HEK293 (cell line): Measurements from ENCODE around the gene PDK1.

Source experiments
- CTCF ChIA-PET: fragments of 350-600 bp; formaldehyde crosslinking; extraction: SDS; loops from one replicate; lab custom pipeline; 2021; ENCODE audit warnings: antibody characterized with exemption; lab: Yijun Ruan, JAX
- POLR2A ChIA-PET: fragments of 300-600 bp; formaldehyde crosslinking; extraction: SDS; loops from one replicate; lab custom pipeline; 2020; ENCODE audit warnings: antibody characterized with exemption, inconsistent platforms; lab: Yijun Ruan, JAX
- H3K27ac ChIP-seq: fragments of 200-500 bp; sonication (Bioruptor generic); 2 replicates; pipeline ENCODE4 v1.5.1; 2014; ENCODE audit warnings: low read depth, low read length, control low read depth, inconsistent platforms; ENCODE audit errors: extremely low read depth
- H3K36me3 ChIP-seq, 2 experiments: fragments of 200-500 bp in 1 of 2; sonication (Bioruptor generic) in 1 of 2; 1 replicate in 1 of 2; 2 replicates in 1 of 2; pipeline ENCODE4 v1.5.1; 2014 to 2017; ENCODE audit warnings: inconsistent platforms in 2 of 2, low read length in 2 of 2; ENCODE audit not compliant: control insufficient read depth in 2 of 2, insufficient read depth in 1 of 2
- H3K4me1 ChIP-seq: fragments of 200-500 bp; sonication (Bioruptor generic); 2 replicates; pipeline ENCODE4 v1.5.1; 2014; ENCODE audit warnings: mild to moderate bottlenecking, low read length, inconsistent platforms; ENCODE audit not compliant: control insufficient read depth, insufficient read depth
- H3K4me3 ChIP-seq: 2 replicates; pipeline ENCODE4 v1.5.1; 2011; ENCODE audit warnings: low read depth, mild to moderate bottlenecking, control low read depth, low read length, moderate library complexity
- H3K9me3 ChIP-seq: fragments of 200-500 bp; sonication (Bioruptor generic); 2 replicates; pipeline ENCODE4 v1.5.1; 2014; ENCODE audit warnings: low read depth, low read length, inconsistent platforms; ENCODE audit not compliant: control insufficient read depth, insufficient read depth
- BCL11B ChIP-seq: fragments of 450-650 bp; formaldehyde crosslinking; IDR thresholded peaks from 2 replicates; pipeline ENCODE4 v1.5.1; 2016; ENCODE audit warnings: low read depth, missing biosample characterization, missing genetic modification characterization
- GLI4 ChIP-seq: fragments of 450-650 bp; formaldehyde crosslinking; IDR thresholded peaks from 2 replicates; pipeline ENCODE4 v1.5.1; 2016; ENCODE audit warnings: missing biosample characterization, missing genetic modification characterization
- MEIS1 ChIP-seq: sonication (generic); formaldehyde crosslinking; IDR thresholded peaks from 2 replicates; pipeline ENCODE4 v1.8.1; 2022; ENCODE audit warnings: missing genetic modification reagents, mild to moderate bottlenecking, borderline replicate concordance
- SETDB1 ChIP-seq: IDR thresholded peaks from one replicate; pipeline ENCODE4 v1.6.1; 2017; ENCODE audit warnings: mild to moderate bottlenecking, low read length, moderate library complexity, mixed read lengths; ENCODE audit not compliant: insufficient read length
- SP7 ChIP-seq: fragments of 450-650 bp; formaldehyde crosslinking; IDR thresholded peaks from 2 replicates; pipeline ENCODE4 v1.5.1; 2016; ENCODE audit warnings: missing biosample characterization, missing genetic modification characterization
- ZBTB21 ChIP-seq: fragments of 450-650 bp; formaldehyde crosslinking; IDR thresholded peaks from 2 replicates; pipeline ENCODE4 v1.5.1; 2017; ENCODE audit warnings: missing biosample characterization, missing genetic modification characterization
- ZNF16 ChIP-seq: fragments of 450-650 bp; formaldehyde crosslinking; IDR thresholded peaks from 2 replicates; pipeline ENCODE4 v1.5.1; 2016; ENCODE audit warnings: low read depth, missing biosample characterization, missing genetic modification characterization
- ZNF184 ChIP-seq: fragments of 450-650 bp; IDR thresholded peaks from 2 replicates; pipeline ENCODE4 v1.5.1; 2018; ENCODE audit warnings: missing biosample characterization, mild to moderate bottlenecking, missing genetic modification characterization
- ZNF19 ChIP-seq: fragments of 450-650 bp; formaldehyde crosslinking; IDR thresholded peaks from 2 replicates; pipeline ENCODE4; 2016; ENCODE audit warnings: missing biosample characterization, missing genetic modification characterization, low read depth
- ZNF280D ChIP-seq: fragments of 450-650 bp; formaldehyde crosslinking; IDR thresholded peaks from 2 replicates; pipeline ENCODE4 v1.5.1; 2016; ENCODE audit warnings: missing biosample characterization, missing genetic modification characterization
- ZNF292 ChIP-seq: fragments of 450-650 bp; formaldehyde crosslinking; IDR thresholded peaks from 2 replicates; pipeline ENCODE4 v1.5.1; 2016; ENCODE audit warnings: low read depth, missing biosample characterization, missing genetic modification characterization, borderline replicate concordance
- ZNF335 ChIP-seq: fragments of 450-650 bp; formaldehyde crosslinking; conservative IDR thresholded peaks from 2 replicates; pipeline ENCODE4 v1.5.1; 2016; ENCODE audit warnings: missing biosample characterization, missing genetic modification characterization
- ZNF350 ChIP-seq: fragments of 450-650 bp; formaldehyde crosslinking; IDR thresholded peaks from 2 replicates; pipeline ENCODE4 v1.5.0; 2017; ENCODE audit warnings: missing biosample characterization, mild to moderate bottlenecking, missing genetic modification characterization
- ZNF629 ChIP-seq: fragments of 450-650 bp; formaldehyde crosslinking; IDR thresholded peaks from 2 replicates; pipeline ENCODE4 v1.5.1; 2017; ENCODE audit warnings: missing biosample characterization, missing genetic modification characterization
- TF ChIP-seq, protein P1 (sequence below): fragments of 450-650 bp; formaldehyde crosslinking; IDR thresholded peaks from 2 replicates; pipeline ENCODE4 v1.5.1; 2016; ENCODE audit warnings: missing biosample characterization, missing genetic modification characterization
- TF ChIP-seq, protein P2 (sequence below): fragments of 450-650 bp; formaldehyde crosslinking; IDR thresholded peaks from 2 replicates; pipeline ENCODE4 v1.5.1; 2016; ENCODE audit warnings: missing biosample characterization, missing genetic modification characterization

The PDK1 gene

DNA sequence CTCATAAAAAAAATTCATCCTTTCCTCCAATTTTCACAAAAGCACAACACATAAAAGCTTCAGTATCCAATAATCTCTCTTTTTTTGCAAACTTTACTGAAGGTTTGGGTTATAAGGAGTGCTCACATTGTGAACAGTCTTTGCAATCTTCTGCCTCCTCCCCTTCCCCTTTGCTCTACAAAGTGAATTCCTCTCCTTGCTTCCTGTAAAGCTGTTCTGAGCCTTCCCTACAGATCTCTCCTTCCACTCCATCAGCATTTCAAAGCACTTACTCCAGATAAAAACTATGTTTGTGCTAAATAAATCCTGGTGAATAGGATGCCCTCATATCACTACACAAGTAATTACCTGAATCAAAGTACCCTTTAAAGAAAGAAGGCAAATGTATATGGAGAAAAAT, 4.6 kb upstream of the PDK1 start (continued):
- TF ChIP-seq, protein P1, sequence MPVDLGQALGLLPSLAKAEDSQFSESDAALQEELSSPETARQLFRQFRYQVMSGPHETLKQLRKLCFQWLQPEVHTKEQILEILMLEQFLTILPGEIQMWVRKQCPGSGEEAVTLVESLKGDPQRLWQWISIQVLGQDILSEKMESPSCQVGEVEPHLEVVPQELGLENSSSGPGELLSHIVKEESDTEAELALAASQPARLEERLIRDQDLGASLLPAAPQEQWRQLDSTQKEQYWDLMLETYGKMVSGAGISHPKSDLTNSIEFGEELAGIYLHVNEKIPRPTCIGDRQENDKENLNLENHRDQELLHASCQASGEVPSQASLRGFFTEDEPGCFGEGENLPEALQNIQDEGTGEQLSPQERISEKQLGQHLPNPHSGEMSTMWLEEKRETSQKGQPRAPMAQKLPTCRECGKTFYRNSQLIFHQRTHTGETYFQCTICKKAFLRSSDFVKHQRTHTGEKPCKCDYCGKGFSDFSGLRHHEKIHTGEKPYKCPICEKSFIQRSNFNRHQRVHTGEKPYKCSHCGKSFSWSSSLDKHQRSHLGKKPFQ (tag by site-specific recombination) = no peak
- TF ChIP-seq GLI4 (tag by site-specific recombination) = no peak
- no peak for TF ChIP-seq ZNF184 (tag by site-specific recombination)
- TF ChIP-seq ZNF335 (tag by site-specific recombination) = no peak
- TF ChIP-seq ZNF16 (tag by site-specific recombination) = no peak
- no peak for TF ChIP-seq ZNF280D (tag by site-specific recombination)
- TF ChIP-seq ZNF350 (tag by site-specific recombination) = no peak
- no peak for TF ChIP-seq ZNF292 (tag by site-specific recombination)
- TF ChIP-seq BCL11B (tag by site-specific recombination) = no peak
- TF ChIP-seq, all 188 proteins: peak for 0

GRCh38 chr2:172552547-172553291, 3.2 kb upstream of the PDK1 start:
- Histone ChIP-seq H3K9me3 (no peaks in the 10 kb centered on the region), H3K4me1 (no peaks in the 10 kb centered on the region), H3K27ac (no peak overlapping the region), H3K36me3 (no peaks in the 10 kb centered on the region), H3K4me3 (no peak overlapping the region)
- ChIA-PET POLR2A (interaction anchor here (0.6 kb wide), 1 partner anchor 149 kb away, joined by 3 read pairs; no protein-coding TSS in a partner anchor), CTCF (interaction anchor here (0.6 to 0.8 kb wide), 3 partner anchors 62 to 346 kb away, joined by 3 to 4 read pairs (median 3); no protein-coding TSS in a partner anchor)
- TF ChIP-seq, protein P2, sequence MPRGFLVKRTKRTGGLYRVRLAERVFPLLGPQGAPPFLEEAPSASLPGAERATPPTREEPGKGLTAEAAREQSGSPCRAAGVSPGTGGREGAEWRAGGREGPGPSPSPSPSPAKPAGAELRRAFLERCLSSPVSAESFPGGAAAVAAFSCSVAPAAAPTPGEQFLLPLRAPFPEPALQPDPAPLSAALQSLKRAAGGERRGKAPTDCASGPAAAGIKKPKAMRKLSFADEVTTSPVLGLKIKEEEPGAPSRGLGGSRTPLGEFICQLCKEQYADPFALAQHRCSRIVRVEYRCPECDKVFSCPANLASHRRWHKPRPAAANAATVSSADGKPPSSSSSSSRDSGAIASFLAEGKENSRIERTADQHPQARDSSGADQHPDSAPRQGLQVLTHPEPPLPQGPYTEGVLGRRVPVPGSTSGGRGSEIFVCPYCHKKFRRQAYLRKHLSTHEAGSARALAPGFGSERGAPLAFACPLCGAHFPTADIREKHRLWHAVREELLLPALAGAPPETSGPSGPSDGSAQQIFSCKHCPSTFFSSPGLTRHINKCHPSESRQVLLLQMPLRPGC = 0 out of 2 replicates have a peak, but pooled peaks have one; percentile 41
- TF ChIP-seq ZBTB21 (tag by site-specific recombination) (no peak), SETDB1 (peak; percentile 38), ZNF19 (tag by site-specific recombination) (no peak), SP7 (tag by site-specific recombination) (peak; percentile 47; the same call in 1 of the 2 replicates), ZNF629 (tag by site-specific recombination) (0 out of 2 replicates have a peak, but pooled peaks have one; percentile 19), MEIS1 (CRISPR knock-in tag) (no peak)
